Measurements from ENCODE around the gene PRR23B.
"Not testable (repeated sequence)": the region's sequence is repeated elsewhere in the genome, so short reads cannot be mapped to it uniquely, and the experiment has no call there.

Gene PRR23B

GRCh38 chr3:139020868-139021234 is at the start of gene PRR23B:
TSS of gene PRR23B (minus strand) at chr3:139020926. CDS start at chr3:139020661, 265 bp downstream.
- no peak for DNase-seq (ENCODE audit: low read depth in 2 of 2)

DNA sequence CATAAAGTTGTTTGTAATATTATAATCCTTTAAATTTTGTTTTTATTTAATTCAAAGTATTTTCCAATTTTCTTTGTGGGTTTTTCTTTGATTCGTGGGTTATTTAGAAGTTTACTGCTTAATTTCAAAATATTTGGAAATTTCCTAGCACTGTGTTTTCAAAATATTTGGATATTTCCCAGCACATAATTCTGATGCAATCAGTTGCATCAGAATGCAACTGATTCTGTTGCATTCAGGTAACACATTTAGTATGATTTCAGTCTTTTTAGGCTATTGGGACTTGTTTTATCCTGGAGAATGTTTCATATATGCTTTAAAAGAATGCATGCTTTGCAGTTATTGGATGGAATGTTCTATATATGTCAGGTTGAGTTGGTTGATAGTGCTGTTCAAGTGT is 42.2 kb upstream of the PRR23B start:
- DNase-seq (ENCODE audit: low read depth in 2 of 2), result no peak

DNA sequence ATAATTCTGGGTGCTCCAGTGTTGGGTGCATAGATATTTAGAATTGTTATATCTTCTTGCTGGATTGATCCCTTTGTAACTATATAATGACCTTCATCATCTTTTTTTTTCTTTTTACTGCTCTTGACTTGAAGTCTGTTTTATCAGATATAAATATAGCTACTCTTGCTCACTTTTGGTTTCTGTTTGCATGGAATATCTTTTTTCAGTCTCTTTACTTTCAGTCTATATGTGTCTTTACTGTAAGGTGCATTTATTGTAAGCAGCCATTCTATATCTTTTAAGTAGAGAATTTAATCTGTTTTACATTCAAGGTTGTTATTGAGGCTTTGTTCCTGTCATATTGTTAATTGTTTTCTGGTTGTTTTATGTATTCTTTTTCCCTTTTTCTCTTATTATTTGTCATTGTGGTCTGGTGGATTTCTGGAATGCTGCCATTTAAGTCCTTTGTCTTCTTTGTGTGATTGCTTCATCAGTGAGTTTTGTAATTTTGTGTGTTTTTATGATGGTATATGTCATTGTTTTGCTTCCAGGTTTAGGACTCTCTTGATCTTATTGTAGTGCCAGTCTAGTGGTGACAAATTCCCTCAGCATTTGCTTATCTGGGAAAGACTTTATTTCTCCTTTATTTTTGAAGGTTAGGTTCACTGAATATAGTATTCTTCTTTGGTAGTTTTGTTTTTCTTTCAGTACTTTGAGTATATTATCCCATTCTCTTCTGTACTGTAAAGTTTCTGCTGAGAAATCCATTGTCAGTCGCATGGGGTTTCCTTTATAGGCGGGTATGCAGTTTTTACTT is 32.3 kb upstream of the PRR23B start:
- no peak for DNase-seq (ENCODE audit: low read depth in 2 of 2)

DNA sequence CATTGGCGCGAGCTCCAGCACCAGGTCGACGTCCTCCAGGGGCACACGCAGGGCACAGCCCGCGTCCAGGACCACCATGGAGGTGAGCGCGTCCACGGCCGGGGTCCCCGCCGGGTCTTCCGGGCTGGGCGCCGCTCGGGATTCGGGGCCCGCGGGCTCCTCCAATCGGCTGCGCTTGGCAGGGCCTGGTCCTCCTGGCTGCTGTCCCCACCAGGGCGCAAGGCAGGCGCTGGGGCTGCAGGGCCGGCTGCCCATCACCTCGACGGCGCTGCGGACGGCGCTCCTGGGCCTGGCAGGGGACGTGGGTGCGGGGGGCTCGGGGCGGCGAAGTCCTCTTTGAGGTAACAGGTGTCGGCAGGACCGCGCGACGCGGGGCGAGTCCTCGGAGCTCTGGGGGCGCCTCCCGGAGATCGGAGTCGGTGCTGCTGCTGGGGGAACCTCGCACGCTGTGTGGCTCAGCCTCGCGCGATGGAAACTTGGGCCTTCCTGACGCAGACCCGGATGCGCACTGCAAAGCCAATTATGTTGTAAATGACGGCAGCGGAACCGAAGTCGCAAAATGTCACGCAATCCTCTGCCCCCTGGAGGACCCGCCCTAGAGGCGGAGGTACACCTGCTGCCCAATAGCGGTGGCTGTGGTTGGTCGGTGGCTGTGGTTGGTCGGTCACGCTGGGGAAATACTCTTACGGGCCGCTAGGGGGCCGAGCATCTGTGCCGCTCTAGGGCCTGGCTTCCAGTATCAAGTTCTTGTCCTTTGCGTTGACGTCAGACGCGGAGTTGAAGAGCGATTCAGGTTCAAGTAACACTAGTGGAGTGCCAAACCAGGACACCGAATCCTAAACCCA is 23.9 kb upstream of the PRR23B start, which contains the start of gene PRR23C:
Gene PRR23C (minus strand): TSS at position 527 of the 845 bp plus-strand sequence. CDS start 272 bp downstream, at position 255.
- DNase-seq (ENCODE audit: low read depth in 2 of 2), result no peak

DNA sequence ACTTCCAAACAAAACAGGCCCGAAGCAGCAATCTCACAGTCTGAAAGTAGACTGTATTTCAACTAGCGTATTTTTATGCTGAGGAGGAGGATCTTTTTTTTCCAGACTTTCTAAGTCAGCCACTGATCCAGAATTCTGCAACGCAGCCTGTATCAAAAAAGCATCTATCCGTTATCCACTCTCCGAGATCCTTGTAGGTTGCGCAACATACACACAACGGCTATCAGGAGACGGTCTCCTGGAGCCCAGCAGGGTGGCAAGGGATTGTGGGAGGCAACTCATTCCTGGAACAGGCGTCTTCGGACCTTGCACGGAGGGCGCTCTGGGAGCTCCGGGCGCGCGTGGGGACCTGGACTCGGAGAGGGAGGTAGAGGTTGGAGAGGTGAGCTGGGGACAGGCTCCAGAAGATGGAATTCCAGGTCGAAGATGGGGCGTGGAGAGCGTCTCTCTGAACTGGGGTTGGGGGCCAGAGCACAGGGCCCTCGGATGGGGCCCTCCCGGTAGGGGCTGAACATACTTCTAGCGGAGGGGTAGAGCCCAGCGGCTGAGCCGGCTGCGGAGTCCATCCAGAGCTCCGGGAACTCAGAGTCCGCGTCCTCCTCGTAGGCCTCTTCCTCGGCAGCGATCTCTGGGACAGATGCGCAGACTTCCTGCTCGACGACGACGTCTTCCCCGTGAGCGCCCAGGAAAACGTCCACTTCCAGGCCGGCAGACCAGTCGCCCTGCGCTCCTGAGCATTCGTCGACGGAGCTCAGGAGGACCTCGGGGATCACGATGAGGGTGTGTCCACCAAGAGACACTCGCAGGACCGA is 23.0 kb upstream of the PRR23B start:
- no peak for DNase-seq (ENCODE audit: low read depth in 2 of 2)

DNA sequence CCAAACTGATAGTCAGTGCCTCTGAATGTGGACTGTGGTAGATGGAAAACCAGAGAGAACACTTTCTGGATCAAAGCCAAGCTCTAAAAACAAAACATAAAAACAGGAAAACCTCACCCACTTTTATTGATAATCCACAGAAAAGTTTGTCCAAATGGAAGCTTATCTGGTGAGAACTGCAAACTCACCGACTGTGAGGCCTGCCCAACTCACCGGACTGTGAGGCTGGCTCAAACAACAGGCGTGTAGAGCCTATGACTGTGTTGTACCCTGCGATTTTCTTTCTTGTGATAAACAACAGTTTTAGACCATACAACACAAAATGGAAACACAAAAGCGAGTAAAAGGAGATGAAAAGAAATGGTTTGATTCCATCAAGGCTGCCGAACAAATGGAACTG is 16.8 kb upstream of the PRR23B start:
- no peak for DNase-seq (ENCODE audit: low read depth in 2 of 2)

DNA sequence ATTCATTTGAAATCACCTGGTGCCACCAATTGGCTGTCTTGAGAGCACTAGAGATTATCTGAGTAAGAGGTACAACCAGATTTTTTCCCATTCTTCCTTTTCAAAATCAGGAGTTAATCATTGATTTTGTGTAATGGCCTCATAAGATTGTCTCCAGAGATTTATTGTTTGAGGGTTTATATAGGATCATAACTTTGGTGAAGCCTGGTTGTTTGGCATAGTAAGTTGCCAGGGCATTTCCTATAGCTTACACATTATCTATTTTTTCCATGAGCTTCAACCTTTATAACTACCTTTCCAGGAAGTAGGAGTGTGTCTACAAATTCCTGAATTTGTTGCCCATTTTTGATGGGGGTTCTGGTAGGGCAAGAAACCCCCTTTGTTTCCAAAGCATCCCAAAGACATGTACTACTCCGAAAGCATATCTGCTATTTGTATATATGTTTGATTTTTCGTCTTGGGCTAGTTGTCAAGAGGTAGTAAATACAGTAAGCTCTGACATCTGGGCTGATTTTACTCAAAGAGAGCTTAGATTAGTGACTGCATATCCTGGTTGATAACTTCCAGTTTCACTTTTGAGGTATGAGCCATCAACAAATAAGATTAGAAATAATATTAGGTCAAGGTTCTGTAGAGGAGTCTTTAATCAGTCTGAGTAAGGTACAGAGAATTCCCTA is 11.7 kb upstream of the PRR23B start:
- DNase-seq (ENCODE audit: low read depth in 2 of 2), result no peak

- DNase-seq (ENCODE audit: low read depth in 2 of 2), result not testable (repeated sequence)
Measured at GRCh38 chr3:139030576-139030975, 9.8 kb upstream of the PRR23B start.

- no peak for DNase-seq (ENCODE audit: low read depth in 2 of 2)
Measured at GRCh38 chr3:139024968-139025367, 4.2 kb upstream of the PRR23B start.

DNA sequence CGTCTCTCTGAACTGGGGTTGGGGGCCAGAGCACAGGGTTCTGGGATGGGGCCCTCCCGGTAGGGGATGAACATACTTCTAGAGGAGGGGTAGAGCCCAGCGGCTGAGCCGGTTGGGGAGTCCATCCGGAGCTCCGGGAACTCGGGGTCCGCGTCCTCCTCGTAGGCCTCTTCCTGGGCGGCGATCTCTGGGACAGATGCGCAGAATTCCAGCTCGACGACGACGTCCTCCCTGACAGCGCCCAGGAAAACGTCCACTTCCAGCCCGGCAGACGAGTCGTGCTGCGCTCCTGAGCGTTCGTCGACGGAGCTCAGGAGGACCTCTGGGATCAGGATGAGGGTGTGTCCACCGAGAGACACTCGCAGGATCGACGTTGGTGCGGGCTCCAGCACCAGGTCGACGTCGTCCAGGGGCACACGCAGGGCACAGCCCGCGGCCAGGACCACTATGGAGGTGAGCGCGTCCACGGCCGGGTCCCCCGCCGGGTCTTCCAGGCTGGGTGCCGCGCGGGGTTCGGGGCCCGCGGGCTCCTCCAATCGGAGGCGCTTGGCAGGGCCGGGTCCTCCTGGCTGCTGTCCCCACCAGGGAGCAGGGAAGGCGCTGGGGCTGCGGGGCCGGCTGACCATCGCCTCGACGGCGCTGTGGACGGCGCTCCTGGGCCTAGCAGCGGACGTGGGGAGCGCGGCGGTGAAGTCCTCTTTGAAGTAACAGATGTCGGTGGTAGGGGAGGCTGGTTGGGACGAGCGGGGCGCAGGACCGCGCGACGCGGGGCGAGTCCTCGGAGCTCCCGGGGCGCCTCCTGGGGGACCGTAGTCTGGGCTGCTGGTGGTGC is 474 bp downstream of the PRR23B start:
- no peak for DNase-seq (ENCODE audit: low read depth in 2 of 2)

GRCh38 chr3:139016430-139017048 is 4.2 kb downstream of the PRR23B start:
- no peak for DNase-seq (ENCODE audit: low read depth in 2 of 2)

- DNase-seq (ENCODE audit: low read depth in 2 of 2), result no peak
Measured at GRCh38 chr3:139006051-139006716, 14.5 kb downstream of the PRR23B start, which contains the start of gene PRR23A. TSS of gene PRR23A (minus strand) at chr3:139006268. CDS start at chr3:139006268, 0 bp downstream.

DNA sequence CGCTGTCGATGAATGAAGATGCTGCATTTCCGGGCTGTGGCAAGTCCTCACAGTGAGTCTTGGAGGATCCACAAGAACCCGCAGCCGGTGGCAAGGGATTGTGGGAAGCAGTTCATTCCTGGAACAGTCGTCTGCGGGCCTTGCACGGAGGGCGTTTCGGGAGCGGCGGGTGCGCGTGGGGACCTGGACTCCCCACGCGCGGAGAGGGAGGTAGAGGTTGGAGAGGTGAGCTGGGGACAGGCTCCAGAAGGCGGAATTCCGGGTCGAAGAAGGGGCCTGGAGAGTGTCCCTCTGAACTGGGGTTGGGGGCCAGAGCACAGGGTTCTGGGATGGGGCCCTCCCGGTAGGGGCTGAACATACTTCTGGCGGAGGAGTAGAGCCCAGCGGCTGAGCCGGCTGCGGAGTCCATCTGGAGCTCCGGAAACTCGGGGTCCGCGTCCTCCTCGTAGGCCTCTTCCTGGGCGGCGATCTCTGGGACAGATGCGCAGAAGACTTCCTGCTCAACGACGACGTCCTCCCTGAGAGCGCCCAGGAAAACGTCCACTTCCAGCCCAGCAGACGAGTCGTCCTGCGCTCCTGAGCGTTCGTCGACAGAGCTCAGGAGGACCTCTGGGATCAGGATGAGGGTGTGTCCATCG is 15.3 kb downstream of the PRR23B start:
- DNase-seq (ENCODE audit: low read depth in 2 of 2), result no peak

DNA sequence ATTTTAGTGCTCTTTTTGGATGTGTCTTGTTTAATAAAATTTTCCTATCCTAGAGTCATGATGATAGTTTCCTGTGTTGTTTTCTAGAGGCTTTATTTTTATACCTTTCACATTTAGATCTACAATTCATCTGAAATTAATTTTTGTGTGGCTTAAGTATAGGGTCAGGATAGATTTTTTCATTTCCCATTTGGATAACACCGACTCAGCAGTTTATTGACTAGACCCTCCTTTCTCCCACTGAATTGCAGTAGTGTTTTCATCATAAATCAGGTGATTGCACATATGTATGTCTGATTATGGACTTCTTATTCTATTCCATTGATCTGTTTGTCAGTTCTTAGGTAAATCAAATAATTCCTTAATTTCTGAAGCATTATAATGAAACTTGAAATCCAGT is 25.0 kb downstream of the PRR23B start:
- no peak for DNase-seq (ENCODE audit: low read depth in 2 of 2)

GRCh38 chr3:138987181-138987580 is 33.5 kb downstream of the PRR23B start:
- DNase-seq (ENCODE audit: low read depth in 2 of 2), result no peak

DNA sequence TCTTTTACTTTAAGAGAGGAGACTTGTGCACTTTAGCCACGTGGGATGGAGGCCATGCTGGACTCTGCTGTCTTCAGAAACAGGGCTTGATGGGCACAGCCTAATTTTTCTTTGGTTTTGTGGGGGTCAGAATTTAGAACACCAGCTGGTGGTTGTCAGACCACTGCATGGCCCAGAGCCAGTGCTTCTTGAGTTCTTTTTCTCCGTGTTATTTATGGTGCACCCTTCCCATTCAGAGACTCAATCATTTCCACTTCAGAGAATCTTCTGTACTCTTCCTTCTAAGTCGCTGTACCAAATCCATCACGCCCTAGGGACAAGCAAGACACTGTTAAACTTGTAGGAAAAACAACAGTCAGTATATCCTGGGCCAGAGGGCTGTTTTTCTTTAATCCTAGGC is 34.8 kb downstream of the PRR23B start:
- no peak for DNase-seq (ENCODE audit: low read depth in 2 of 2)

GRCh38 chr3:138984816-138985215 is 35.9 kb downstream of the PRR23B start:
- DNase-seq (ENCODE audit: low read depth in 2 of 2), result no peak

DNA sequence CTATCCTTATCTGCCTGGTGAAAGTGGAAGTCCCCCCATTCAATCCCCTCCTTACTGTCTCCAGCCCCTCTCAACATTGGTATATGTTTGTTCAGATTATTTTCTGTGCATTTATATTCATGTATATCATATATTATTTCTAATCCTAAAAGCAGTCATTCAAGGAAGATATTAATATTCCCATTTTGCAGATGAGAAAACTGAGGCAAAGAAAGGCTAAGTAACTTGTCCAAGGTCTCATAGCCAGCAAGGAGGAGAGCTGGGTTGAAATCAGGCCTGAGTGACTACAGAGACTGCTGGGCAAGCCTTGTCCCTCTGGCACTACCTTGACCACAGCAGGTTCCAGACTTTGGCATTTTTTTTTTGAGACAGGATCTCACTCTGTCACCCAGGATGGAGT is 44.7 kb downstream of the PRR23B start:
- DNase-seq (ENCODE audit: low read depth in 2 of 2), result no peak

DNA sequence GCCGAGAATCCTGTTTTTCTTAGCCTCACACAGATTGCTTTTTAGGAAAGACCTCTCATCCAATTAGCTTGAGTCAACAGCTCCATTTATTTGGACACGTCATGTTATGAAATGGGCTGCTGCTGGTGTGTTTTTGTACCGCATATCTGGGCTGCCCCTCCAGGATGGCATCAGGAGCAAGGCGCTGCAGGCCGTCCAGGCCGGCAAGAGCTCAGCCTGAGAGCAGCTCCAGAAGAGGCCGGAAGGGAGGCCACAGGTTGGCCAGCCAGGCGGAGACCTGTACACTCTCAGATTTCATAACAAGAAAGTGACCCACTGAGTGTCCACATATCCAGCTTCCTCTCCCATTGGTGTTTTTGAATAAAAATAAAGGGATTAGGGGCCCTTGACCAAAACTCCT is 45.4 kb downstream of the PRR23B start:
- no peak for DNase-seq (ENCODE audit: low read depth in 2 of 2)

Data from fibroblast of skin of left quadriceps (primary cell).